SU-DHL-6 (cell line): ENCODE results near the gene PTPRG.

Experiments
- H2AFZ ChIP-seq: fragments of 200-600 bp; sonication (generic); 2 replicates; pipeline ENCODE4 v1.6.1; 2014; ENCODE audit warnings: low read depth, mild to moderate bottlenecking, moderate library complexity, mixed read lengths, antibody characterized with exemption, low read length; ENCODE audit not compliant: severe bottlenecking
- H3F3A ChIP-seq: fragments of 200-600 bp; shearing (Covaris generic); 2 replicates; pipeline ENCODE4 v1.6.0; 2016; ENCODE audit warnings: antibody characterized with exemption, mild to moderate bottlenecking; ENCODE audit not compliant: insufficient read depth
- H3K27ac ChIP-seq: fragments of 200-600 bp; sonication (generic); 2 replicates; pipeline ENCODE4 v1.5.1; 2016; ENCODE audit warnings: low read depth, mild to moderate bottlenecking, low read length, moderate library complexity, mixed read lengths
- H3K27me3 ChIP-seq: fragments of 200-600 bp; sonication (generic), shearing (Covaris generic); 2 replicates; pipeline ENCODE4 v1.6.0; 2014; ENCODE audit warnings: mild to moderate bottlenecking, low read length
- H3K36me3 ChIP-seq: fragments of 200-600 bp; sonication (generic); 2 replicates; pipeline ENCODE4 v1.6.1; 2014; ENCODE audit warnings: mild to moderate bottlenecking, low read length, mixed read lengths
- H3K4me2 ChIP-seq: fragments of 300-600, 200-600 bp; shearing (Covaris generic), sonication (generic); 2 replicates; pipeline ENCODE4 v1.6.0; 2014; ENCODE audit warnings: low read length, low read depth, mild to moderate bottlenecking; ENCODE audit not compliant: poor library complexity, severe bottlenecking
- H3K4me3 ChIP-seq: fragments of 200-600 bp; sonication (generic); 2 replicates; pipeline ENCODE4 v1.5.1; 2014; ENCODE audit warnings: antibody characterized with exemption, low read length, mild to moderate bottlenecking, mixed read lengths; ENCODE audit not compliant: insufficient read depth, poor library complexity, severe bottlenecking
- H3K79me2 ChIP-seq: fragments of 200-600 bp; sonication (generic); 2 replicates; pipeline ENCODE4 v1.6.1; 2014; ENCODE audit warnings: mild to moderate bottlenecking, low read length, moderate library complexity; ENCODE audit not compliant: insufficient read depth
- H3K9ac ChIP-seq: fragments of 200-600 bp; sonication (generic); 2 replicates; pipeline ENCODE4 v1.7.0; 2014; ENCODE audit warnings: mild to moderate bottlenecking, low read length
- H3K9me2 ChIP-seq: fragments of 200-600 bp; sonication (generic); replicated peaks from 2 replicates; pipeline ENCODE4 v1.6.1; 2014; ENCODE audit warnings: low read length; ENCODE audit not compliant: insufficient read depth
- H3K9me3 ChIP-seq: fragments of 200-600 bp; sonication (generic); 2 replicates; pipeline ENCODE4 v1.6.1; 2014; ENCODE audit warnings: low read length, mixed read lengths; ENCODE audit not compliant: insufficient read depth
- H4K20me1 ChIP-seq: fragments of 200-600 bp; sonication (generic); 2 replicates; pipeline ENCODE4 v1.6.1; 2014; ENCODE audit warnings: low read depth, mild to moderate bottlenecking, antibody characterized with exemption, low read length, moderate library complexity, mixed read lengths
- EZH2phosphoT487 ChIP-seq: fragments of 200-600 bp; sonication (generic), shearing (Covaris generic); conservative IDR thresholded peaks from 2 replicates; pipeline ENCODE4 v1.6.1; 2018; ENCODE audit warnings: mild to moderate bottlenecking, antibody characterized with exemption, low read length, moderate library complexity, mixed read lengths
- TF ChIP-seq, protein P1 (sequence below): fragments of 200-600 bp; sonication (generic); IDR thresholded peaks from one replicate; pipeline ENCODE4 v1.5.1; 2017; ENCODE audit warnings: antibody characterized with exemption, mild to moderate bottlenecking, low read length, moderate library complexity; ENCODE audit not compliant: insufficient read depth, poor library complexity, severe bottlenecking

Gene PTPRG

DNA sequence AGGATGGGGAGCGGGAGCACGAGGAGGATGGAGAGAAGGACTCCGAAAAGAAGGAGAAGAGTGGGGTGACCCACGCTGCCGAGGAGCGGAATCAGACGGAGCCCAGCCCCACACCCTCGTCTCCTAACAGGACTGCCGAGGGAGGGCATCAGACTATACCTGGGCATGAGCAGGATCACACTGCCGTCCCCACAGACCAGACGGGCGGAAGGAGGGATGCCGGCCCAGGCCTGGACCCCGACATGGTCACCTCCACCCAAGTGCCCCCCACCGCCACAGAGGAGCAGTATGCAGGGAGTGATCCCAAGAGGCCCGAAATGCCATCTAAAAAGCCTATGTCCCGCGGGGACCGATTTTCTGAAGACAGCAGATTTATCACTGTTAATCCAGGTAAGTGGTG is 642.2 kb downstream of the PTPRG start:
- TF ChIP-seq, protein P1, sequence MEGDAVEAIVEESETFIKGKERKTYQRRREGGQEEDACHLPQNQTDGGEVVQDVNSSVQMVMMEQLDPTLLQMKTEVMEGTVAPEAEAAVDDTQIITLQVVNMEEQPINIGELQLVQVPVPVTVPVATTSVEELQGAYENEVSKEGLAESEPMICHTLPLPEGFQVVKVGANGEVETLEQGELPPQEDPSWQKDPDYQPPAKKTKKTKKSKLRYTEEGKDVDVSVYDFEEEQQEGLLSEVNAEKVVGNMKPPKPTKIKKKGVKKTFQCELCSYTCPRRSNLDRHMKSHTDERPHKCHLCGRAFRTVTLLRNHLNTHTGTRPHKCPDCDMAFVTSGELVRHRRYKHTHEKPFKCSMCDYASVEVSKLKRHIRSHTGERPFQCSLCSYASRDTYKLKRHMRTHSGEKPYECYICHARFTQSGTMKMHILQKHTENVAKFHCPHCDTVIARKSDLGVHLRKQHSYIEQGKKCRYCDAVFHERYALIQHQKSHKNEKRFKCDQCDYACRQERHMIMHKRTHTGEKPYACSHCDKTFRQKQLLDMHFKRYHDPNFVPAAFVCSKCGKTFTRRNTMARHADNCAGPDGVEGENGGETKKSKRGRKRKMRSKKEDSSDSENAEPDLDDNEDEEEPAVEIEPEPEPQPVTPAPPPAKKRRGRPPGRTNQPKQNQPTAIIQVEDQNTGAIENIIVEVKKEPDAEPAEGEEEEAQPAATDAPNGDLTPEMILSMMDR, result no peak
- H3K27me3 ChIP-seq, result no peaks in the 10 kb centered on the region
- H3K4me3 ChIP-seq, result no peak overlapping the region
- H3K36me3 ChIP-seq, result no peaks in the 10 kb centered on the region
- H3K27ac ChIP-seq, result no peak overlapping the region
- H3F3A ChIP-seq, result no peaks in the 10 kb centered on the region
- no peaks in the 10 kb centered on the region for H3K9me3 ChIP-seq
- no peaks in the 10 kb centered on the region for H3K79me2 ChIP-seq
- H3K9me2 ChIP-seq, result no peaks in the 10 kb centered on the region
- no peaks in the 10 kb centered on the region for H4K20me1 ChIP-seq
- H3K9ac ChIP-seq, result no peak overlapping the region
- H2AFZ ChIP-seq, result no peak overlapping the region
- no peak overlapping the region for H3K4me2 ChIP-seq

DNA sequence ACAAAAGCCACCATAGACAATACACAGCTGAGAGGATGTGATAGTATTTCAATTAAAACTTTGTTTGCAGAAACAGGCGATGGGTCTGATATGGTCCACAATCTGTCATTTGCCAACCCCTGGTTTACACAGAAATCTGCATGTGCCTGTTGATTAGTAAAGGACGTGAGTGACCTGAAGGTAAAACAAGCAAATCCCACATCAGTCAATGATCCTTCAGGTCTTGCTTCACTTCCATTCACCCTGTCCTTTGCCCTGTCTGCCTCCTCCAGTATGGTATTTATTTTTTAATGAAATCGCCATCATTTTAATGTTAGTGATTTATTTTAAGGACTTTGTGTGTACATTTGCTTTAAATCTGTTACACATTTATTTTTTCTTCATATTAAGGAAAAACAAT is 645.8 kb downstream of the PTPRG start:
- no peaks in the 10 kb centered on the region for H4K20me1 ChIP-seq
- H3K27me3 ChIP-seq, result no peaks in the 10 kb centered on the region
- H3K79me2 ChIP-seq, result no peaks in the 10 kb centered on the region
- H3K4me2 ChIP-seq, result no peak overlapping the region
- H3K9me2 ChIP-seq, result no peaks in the 10 kb centered on the region
- H2AFZ ChIP-seq, result no peak overlapping the region
- H3K9me3 ChIP-seq, result no peaks in the 10 kb centered on the region
- no peak overlapping the region for H3K4me3 ChIP-seq
- H3K36me3 ChIP-seq, result no peaks in the 10 kb centered on the region
- no peak overlapping the region for H3K9ac ChIP-seq
- no peaks in the 10 kb centered on the region for H3F3A ChIP-seq
- no peak overlapping the region for H3K27ac ChIP-seq
- TF ChIP-seq, protein P1, result no peak
- TF ChIP-seq EZH2phosphoT487, result no peak

DNA sequence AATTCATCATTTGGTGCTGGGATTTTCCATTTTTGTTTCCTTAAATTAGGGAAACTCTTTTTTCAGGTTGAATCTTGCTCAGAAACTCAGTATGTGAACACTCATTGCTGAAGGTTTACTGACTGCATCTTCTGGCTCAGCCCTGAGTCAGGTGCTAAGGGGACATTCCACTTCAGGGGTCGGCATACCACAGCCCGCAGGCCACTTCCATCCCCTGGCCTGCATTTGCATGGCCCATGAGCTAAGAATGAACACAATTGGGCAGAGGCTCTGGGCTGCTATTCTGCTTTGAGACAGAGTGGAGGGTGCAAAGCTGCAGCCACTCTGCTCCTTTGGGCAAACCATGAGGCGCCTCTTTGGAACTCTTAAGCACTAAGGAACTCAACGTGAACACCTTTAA is 647.0 kb downstream of the PTPRG start:
- no peak overlapping the region for H3K9ac ChIP-seq
- H3K27me3 ChIP-seq, result no peaks in the 10 kb centered on the region
- H4K20me1 ChIP-seq, result no peaks in the 10 kb centered on the region
- H3K4me3 ChIP-seq, result no peak overlapping the region
- H3K9me3 ChIP-seq, result no peaks in the 10 kb centered on the region
- H2AFZ ChIP-seq, result no peak overlapping the region
- no peaks in the 10 kb centered on the region for H3K36me3 ChIP-seq
- no peak overlapping the region for H3K27ac ChIP-seq
- TF ChIP-seq, protein P1, result no peak
- no peak for TF ChIP-seq EZH2phosphoT487
- no peaks in the 10 kb centered on the region for H3F3A ChIP-seq
- no peaks in the 10 kb centered on the region for H3K79me2 ChIP-seq
- no peaks in the 10 kb centered on the region for H3K9me2 ChIP-seq
- no peak overlapping the region for H3K4me2 ChIP-seq

DNA sequence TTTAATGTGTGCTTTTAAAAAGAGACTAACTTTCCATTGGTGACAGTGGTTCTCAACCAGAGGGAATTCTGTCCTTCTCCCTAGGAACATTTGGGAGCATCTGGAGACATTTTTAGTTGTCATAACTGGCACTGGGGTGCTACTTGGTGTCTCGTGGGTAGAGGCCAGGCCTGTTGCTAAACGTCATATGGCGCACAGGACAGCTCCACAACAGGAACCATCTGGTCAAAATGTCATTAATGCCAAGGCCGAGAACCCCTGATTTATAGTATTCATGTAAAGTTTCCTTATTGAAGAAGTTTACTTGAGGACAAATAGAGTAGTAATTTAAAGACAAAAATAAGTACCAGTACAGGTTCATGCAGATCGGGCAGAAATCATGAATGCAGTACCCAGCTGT is 647.7 kb downstream of the PTPRG start:
- Histone ChIP-seq H2AFZ (no peak overlapping the region), H3K9ac (no peak overlapping the region), H3K27me3 (no peaks in the 10 kb centered on the region), H3K4me2 (no peak overlapping the region), H3K9me2 (no peaks in the 10 kb centered on the region), H3K27ac (no peak overlapping the region), H4K20me1 (no peaks in the 10 kb centered on the region), H3K36me3 (no peaks in the 10 kb centered on the region), H3K9me3 (no peaks in the 10 kb centered on the region), H3F3A (no peaks in the 10 kb centered on the region), H3K79me2 (no peaks in the 10 kb centered on the region), H3K4me3 (no peak overlapping the region)
- TF ChIP-seq, protein P1, result no peak
- TF ChIP-seq EZH2phosphoT487, result no peak
